Transverse colon (tissue), 4 donors: ENCODE results near the gene MMP13.

Source experiments
- CTCF ChIP-seq, 5 experiments: fragments of 200-600 bp in 3 of 5; fragments of 450-650 bp in 2 of 5; sonication (generic) in 3 of 5; IDR thresholded peaks; 1 replicate in 2 of 5; 2 replicates in 3 of 5; pipeline ENCODE4 v1.5.1; 2016 to 2017; ENCODE audit warnings: antibody characterized with exemption in 5 of 5, inconsistent platforms in 3 of 5, mild to moderate bottlenecking in 2 of 5, moderate library complexity in 1 of 5
- EP300 ChIP-seq: sonication (generic); formaldehyde crosslinking; IDR thresholded peaks from one replicate; pipeline ENCODE4 v1.6.1; 2017; ENCODE audit warnings: antibody characterized with exemption, low read depth
- POLR2A ChIP-seq: fragments of 450-650 bp; IDR thresholded peaks from one replicate; pipeline ENCODE4 v1.6.1; 2016; ENCODE audit warnings: antibody characterized with exemption, mild to moderate bottlenecking, moderate library complexity
- POLR2AphosphoS5 ChIP-seq, 3 donors: sonication (generic); formaldehyde crosslinking; IDR thresholded peaks; one replicate each; pipeline ENCODE4 v1.6.1; 2016; ENCODE audit warnings: antibody characterized with exemption in 3 of 3

GRCh38 chr11:102900346-102900745, 55.2 kb downstream of the MMP13 start:
- TF ChIP-seq CTCF (IDR thresholded peaks at IDR 0.05), result no peak
- no peak for TF ChIP-seq POLR2A
- TF ChIP-seq EP300, result no peak
- no peak for TF ChIP-seq POLR2AphosphoS5 (IDR thresholded peaks at IDR 0.05)
